HEK293 (cell line): ENCODE results near the gene CACNA2D4.

Experiments
- GLIS2 ChIP-seq: fragments of 450-650 bp; formaldehyde crosslinking; IDR thresholded peaks from 2 replicates; pipeline ENCODE4 v1.5.1; 2016; ENCODE audit warnings: missing biosample characterization, missing genetic modification characterization
- KLF10 ChIP-seq: fragments of 450-650 bp; IDR thresholded peaks from 2 replicates; pipeline ENCODE4 v1.5.1; 2018; ENCODE audit warnings: missing biosample characterization, mild to moderate bottlenecking, missing genetic modification characterization
- KLF8 ChIP-seq: fragments of 450-650 bp; formaldehyde crosslinking; IDR thresholded peaks from 2 replicates; pipeline ENCODE4 v1.5.1; 2016; ENCODE audit warnings: missing biosample characterization, missing genetic modification characterization
- MEIS1 ChIP-seq: sonication (generic); formaldehyde crosslinking; IDR thresholded peaks from 2 replicates; pipeline ENCODE4 v1.8.1; 2022; ENCODE audit warnings: missing genetic modification reagents, mild to moderate bottlenecking, borderline replicate concordance
- MZF1 ChIP-seq: fragments of 450-650 bp; formaldehyde crosslinking; IDR thresholded peaks from 2 replicates; pipeline ENCODE4 v1.5.1; 2017; ENCODE audit warnings: missing biosample characterization, missing genetic modification characterization, borderline replicate concordance
- ZFP41 ChIP-seq: fragments of 450-650 bp; formaldehyde crosslinking; IDR thresholded peaks from 2 replicates; pipeline ENCODE4 v1.5.1; 2016; ENCODE audit warnings: missing biosample characterization, missing genetic modification characterization, borderline replicate concordance
- ZNF513 ChIP-seq: fragments of 450-650 bp; IDR thresholded peaks from 2 replicates; pipeline ENCODE4 v1.5.1; 2018; ENCODE audit warnings: missing biosample characterization, missing genetic modification characterization
- ZNF561 ChIP-seq: fragments of 450-650 bp; IDR thresholded peaks from 2 replicates; pipeline ENCODE4 v1.5.1; 2018; ENCODE audit warnings: missing biosample characterization, missing genetic modification characterization, borderline replicate concordance
- ZNF776 ChIP-seq: fragments of 450-650 bp; formaldehyde crosslinking; IDR thresholded peaks from 2 replicates; pipeline ENCODE4 v1.5.0; 2017; ENCODE audit warnings: missing biosample characterization, missing genetic modification characterization, borderline replicate concordance
- ZNF785 ChIP-seq: fragments of 450-650 bp; formaldehyde crosslinking; IDR thresholded peaks from 2 replicates; pipeline ENCODE4 v1.5.1; 2016; ENCODE audit warnings: missing biosample characterization, missing genetic modification characterization
- TF ChIP-seq, protein P1 (sequence below): fragments of 450-650 bp; formaldehyde crosslinking; IDR thresholded peaks from 2 replicates; pipeline ENCODE4 v1.5.1; 2016; ENCODE audit warnings: missing biosample characterization, missing genetic modification characterization

DNA sequence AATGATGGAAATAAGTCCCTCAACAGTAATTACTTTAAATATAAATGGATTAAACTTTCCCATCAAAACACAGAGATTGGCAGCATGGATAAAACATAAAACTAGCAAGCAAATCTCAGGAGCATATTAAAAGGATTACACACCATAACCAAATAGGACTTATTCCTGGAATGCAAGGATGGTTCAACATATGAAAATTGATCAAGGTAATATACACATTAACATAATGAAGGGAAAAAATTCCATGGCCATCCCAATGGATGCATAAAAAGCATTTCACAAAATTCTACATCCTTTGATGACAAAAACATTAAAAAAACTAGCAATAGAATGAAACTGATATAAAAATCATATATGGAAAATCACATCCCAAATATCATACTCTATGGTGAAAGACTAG lies 13.6 kb downstream of the CACNA2D4 start:
- no peak for TF ChIP-seq GLIS2 (tag by site-specific recombination)
- TF ChIP-seq MZF1 (tag by site-specific recombination) = no peak
- TF ChIP-seq, protein P1, sequence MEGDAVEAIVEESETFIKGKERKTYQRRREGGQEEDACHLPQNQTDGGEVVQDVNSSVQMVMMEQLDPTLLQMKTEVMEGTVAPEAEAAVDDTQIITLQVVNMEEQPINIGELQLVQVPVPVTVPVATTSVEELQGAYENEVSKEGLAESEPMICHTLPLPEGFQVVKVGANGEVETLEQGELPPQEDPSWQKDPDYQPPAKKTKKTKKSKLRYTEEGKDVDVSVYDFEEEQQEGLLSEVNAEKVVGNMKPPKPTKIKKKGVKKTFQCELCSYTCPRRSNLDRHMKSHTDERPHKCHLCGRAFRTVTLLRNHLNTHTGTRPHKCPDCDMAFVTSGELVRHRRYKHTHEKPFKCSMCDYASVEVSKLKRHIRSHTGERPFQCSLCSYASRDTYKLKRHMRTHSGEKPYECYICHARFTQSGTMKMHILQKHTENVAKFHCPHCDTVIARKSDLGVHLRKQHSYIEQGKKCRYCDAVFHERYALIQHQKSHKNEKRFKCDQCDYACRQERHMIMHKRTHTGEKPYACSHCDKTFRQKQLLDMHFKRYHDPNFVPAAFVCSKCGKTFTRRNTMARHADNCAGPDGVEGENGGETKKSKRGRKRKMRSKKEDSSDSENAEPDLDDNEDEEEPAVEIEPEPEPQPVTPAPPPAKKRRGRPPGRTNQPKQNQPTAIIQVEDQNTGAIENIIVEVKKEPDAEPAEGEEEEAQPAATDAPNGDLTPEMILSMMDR (tag by site-specific recombination) = no peak
- no peak for TF ChIP-seq MEIS1 (CRISPR knock-in tag)
- TF ChIP-seq ZFP41 (tag by site-specific recombination) = no peak
- no peak for TF ChIP-seq KLF8 (tag by site-specific recombination)
- TF ChIP-seq ZNF561 (tag by site-specific recombination) = no peak
- no peak for TF ChIP-seq ZNF785
- no peak for TF ChIP-seq KLF10 (tag by site-specific recombination)
- TF ChIP-seq ZNF513 = no peak
- no peak for TF ChIP-seq ZNF776 (tag by site-specific recombination)
